Measurements from ENCODE around the gene FAAP100.

Gene FAAP100

GRCh38 chr17:81511804-81512561 lies 40.2 kb downstream of the FAAP100 start:
- TF ChIP-seq CTCF (IDR thresholded peaks at IDR 0.05; ENCODE audit: low read depth, low read length), result no peak
- no peak for DNase-seq (ENCODE audit: extremely low read depth, low read depth)

GRCh38 chr17:81511554-81511803 lies 40.7 kb downstream of the FAAP100 start:
- DNase-seq (ENCODE audit: extremely low read depth, low read depth), result no peak
- TF ChIP-seq CTCF (IDR thresholded peaks at IDR 0.05; ENCODE audit: low read depth, low read length), result no peak

- no peak for DNase-seq (ENCODE audit: extremely low read depth, low read depth)
- no peak for TF ChIP-seq CTCF (IDR thresholded peaks at IDR 0.05; ENCODE audit: low read depth, low read length)
Observed at GRCh38 chr17:81510785-81511553, 41.2 kb downstream of the FAAP100 start.

- TF ChIP-seq CTCF (IDR thresholded peaks at IDR 0.05; ENCODE audit: low read depth, low read length), result no peak
- no peak for DNase-seq (ENCODE audit: extremely low read depth, low read depth)
Observed at GRCh38 chr17:81509972-81510784, 42.0 kb downstream of the FAAP100 start.

GRCh38 chr17:81509207-81509971 lies 42.8 kb downstream of the FAAP100 start:
- no peak for TF ChIP-seq CTCF (IDR thresholded peaks at IDR 0.05; ENCODE audit: low read depth, low read length)
- DNase-seq (ENCODE audit: extremely low read depth, low read depth), result no peak

- no peak for TF ChIP-seq CTCF (IDR thresholded peaks at IDR 0.05; ENCODE audit: low read depth, low read length)
- no peak for DNase-seq (ENCODE audit: extremely low read depth, low read depth)
Observed at GRCh38 chr17:81508639-81509206, 43.4 kb downstream of the FAAP100 start.
